Right renal cortex interstitium (tissue), 3 donors: ENCODE results near the gene ICE2. TPM values are rescaled to one million over a fixed set of nuclear protein-coding genes. Genes with fewer than 3 reads are reported as not detected.
A peak's percentile ranks its signal among the peaks of the same experiment; 100 is the strongest.
"Not testable (repeated sequence)": the region's sequence is repeated elsewhere in the genome, so short reads cannot be mapped to it uniquely, and the experiment has no call there.

Source experiments
- DNase-seq, 3 donors: peaks; one replicate each; pipeline ENCODE4 v3.0.0-alpha.2; 2013; ENCODE audit warnings: low read depth in 3 of 3, low spot score in 2 of 3
- polyA plus RNA-seq, 3 donors: library from polyadenylated mRNA; unstranded; fragments of 120-200 nt; gene quantifications; one replicate each; pipeline ENCODE4 v1.2.1, GENCODE V29; 2013; ENCODE audit not compliant: insufficient read length in 3 of 3

ICE2 gene
- polyA plus RNA-seq, 3 donors, result 78.0 to 85.7 (median 83.5) TPM

- DNase-seq, result no peak
Observed at GRCh38 chr15:60448668-60449360, 30.1 kb downstream of the ICE2 start.

GRCh38 chr15:60444289-60444912, 34.5 kb downstream of the ICE2 start:
- DNase-seq, result no peak

GRCh38 chr15:60442763-60443162, 36.2 kb downstream of the ICE2 start:
- DNase-seq, result no peak

GRCh38 chr15:60442031-60442650, 36.8 kb downstream of the ICE2 start:
- no peak for DNase-seq

- DNase-seq, result no peak
Observed at GRCh38 chr15:60441331-60441730, 37.6 kb downstream of the ICE2 start.

- no peak for DNase-seq
Observed at GRCh38 chr15:60438646-60439045, 40.3 kb downstream of the ICE2 start.

- DNase-seq, result no peak
Observed at GRCh38 chr15:60428935-60429334, 50.0 kb downstream of the ICE2 start.

GRCh38 chr15:60426870-60427508, 52.0 kb downstream of the ICE2 start:
- DNase-seq, result no peak

- DNase-seq, result no peak
Observed at GRCh38 chr15:60425461-60425860, 53.5 kb downstream of the ICE2 start.

- no peak for DNase-seq
Observed at GRCh38 chr15:60424006-60424405, 54.9 kb downstream of the ICE2 start.

- DNase-seq, result peak; percentile 48 to 73 (median 67)
Observed at GRCh38 chr15:60423537-60423936, 55.4 kb downstream of the ICE2 start.

- DNase-seq, result no peak
Observed at GRCh38 chr15:60421544-60421943, 57.4 kb downstream of the ICE2 start.

GRCh38 chr15:60420203-60420716, 58.7 kb downstream of the ICE2 start:
- DNase-seq, result no peak

- DNase-seq, result no peak
Observed at GRCh38 chr15:60419753-60420152, 59.2 kb downstream of the ICE2 start.

GRCh38 chr15:60418096-60418495, 60.8 kb downstream of the ICE2 start:
- DNase-seq, result no peak

GRCh38 chr15:60417112-60417511, 61.8 kb downstream of the ICE2 start:
- DNase-seq, result no peak

- DNase-seq, result no peak
Observed at GRCh38 chr15:60416484-60416883, 62.5 kb downstream of the ICE2 start.

GRCh38 chr15:60414016-60414682, 64.8 kb downstream of the ICE2 start:
- DNase-seq, result no peak

- DNase-seq, result no peak
Observed at GRCh38 chr15:60413231-60413824, 65.6 kb downstream of the ICE2 start.

GRCh38 chr15:60412807-60413206, 66.1 kb downstream of the ICE2 start:
- DNase-seq, result not testable (repeated sequence)
